ENCODE measurements around the gene LCNL1.

LCNL1 gene

DNA sequence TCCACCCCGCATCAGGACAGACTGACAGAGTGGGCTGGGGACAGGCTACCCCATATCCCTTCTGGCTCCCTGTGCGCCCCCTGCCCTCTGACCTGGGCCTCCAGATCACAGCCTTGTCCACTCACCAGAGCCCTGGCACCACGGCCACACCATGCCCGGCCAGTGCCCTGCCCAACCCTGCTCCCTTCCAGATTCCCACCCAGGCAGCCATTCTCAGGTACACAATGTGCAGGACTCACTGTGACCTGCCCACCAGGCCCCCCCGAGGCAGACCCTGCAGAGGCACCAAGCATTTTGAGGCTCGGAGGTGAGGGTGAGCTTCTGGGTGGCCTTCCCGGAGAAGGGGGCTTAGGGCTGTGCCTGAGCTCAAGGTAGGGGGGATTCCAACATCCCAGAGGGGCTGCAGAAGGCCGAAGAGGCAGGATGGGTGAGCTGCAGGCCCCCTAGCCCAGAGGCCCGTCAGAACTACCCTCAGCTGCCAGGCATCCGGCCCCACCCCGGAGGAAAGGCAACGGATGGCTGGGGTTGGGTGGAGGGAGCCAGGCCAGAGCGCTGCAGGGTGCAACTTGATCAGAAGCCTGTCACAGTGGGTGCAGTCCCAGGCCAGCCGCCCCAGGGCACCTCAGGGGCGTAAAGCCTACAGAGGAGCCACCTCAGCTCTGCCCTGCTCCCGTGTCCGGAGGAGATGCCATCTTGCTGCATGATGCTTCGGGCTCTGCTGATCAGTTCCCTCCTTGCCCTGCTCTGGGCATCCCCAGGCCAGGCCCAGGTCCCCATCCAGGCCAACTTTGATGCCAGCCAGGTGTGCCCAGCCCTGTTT, at the start of gene LCNL1:
Gene LCNL1 (plus strand): TSS at position 762 of the 820 bp plus-strand sequence. CDS start 594 bp downstream, outside the sequence.
- no peak for DNase-seq (ENCODE audit: low spot score)

DNA sequence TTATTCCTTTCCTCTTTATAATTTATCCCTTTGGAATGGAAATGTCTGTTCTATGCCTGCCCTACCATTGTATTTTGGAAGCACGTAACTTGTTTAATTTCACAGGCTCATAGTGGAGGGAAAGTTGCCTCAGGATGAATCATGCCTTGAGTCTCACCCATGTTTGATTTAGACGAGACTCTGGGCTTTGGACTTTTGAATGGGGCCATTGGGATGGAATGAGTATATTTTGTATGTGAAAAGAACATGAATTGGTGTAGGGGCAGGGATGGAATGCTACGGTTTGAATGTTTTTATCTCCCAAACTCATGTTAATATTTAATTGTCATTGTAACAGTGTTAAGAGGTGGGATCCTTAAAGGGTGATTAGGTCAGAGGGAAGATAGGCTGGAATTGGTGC, 48.5 kb upstream of the LCNL1 start:
- DNase-seq (ENCODE audit: low spot score): no peak

DNA sequence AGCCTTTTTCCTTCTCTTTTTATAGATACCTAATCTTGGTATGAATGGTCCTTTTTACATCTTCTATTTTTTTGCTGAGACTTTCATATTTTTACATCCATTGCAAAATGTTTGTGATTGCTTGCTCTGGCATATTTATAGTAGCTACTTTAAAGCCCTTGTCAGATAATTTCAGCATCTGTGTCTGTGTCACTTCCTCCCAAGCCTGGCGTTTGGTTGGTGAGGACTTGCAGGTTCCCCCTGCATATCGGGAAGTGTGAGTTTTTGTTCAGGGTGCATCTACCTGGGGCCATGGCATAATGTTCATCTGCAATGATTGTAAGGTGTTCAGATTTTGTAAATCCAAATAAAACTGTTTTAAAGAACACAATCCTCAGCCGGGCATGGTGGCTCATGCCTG, 47.1 kb upstream of the LCNL1 start:
- no peak for DNase-seq (ENCODE audit: low spot score)

DNA sequence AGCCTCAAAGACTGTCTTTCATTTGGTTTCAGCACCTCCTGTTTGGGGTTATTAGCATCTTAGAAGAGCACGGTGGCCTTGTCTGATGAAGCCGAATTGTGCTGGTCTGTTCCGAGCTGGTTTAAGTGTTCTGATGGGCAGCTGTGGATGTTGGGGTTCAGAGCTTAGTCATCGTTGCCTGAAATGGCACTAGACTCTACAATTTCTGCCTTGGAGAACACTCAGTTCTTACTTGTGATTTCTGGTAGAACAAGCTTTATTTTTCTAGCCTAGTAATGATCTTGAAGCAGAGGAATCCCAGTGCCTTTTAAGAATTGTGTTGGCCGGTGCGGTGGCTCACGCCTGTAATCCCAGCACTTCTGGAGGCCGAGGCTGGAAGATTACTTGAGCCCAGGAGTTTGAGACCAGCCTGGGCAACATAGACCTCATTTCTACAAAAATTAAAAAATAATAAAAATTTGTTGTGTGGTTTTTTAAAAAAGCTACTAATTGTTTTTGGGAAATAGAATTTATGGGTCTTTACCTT, 46.1 kb upstream of the LCNL1 start:
- no peak for DNase-seq (ENCODE audit: low spot score)

DNA sequence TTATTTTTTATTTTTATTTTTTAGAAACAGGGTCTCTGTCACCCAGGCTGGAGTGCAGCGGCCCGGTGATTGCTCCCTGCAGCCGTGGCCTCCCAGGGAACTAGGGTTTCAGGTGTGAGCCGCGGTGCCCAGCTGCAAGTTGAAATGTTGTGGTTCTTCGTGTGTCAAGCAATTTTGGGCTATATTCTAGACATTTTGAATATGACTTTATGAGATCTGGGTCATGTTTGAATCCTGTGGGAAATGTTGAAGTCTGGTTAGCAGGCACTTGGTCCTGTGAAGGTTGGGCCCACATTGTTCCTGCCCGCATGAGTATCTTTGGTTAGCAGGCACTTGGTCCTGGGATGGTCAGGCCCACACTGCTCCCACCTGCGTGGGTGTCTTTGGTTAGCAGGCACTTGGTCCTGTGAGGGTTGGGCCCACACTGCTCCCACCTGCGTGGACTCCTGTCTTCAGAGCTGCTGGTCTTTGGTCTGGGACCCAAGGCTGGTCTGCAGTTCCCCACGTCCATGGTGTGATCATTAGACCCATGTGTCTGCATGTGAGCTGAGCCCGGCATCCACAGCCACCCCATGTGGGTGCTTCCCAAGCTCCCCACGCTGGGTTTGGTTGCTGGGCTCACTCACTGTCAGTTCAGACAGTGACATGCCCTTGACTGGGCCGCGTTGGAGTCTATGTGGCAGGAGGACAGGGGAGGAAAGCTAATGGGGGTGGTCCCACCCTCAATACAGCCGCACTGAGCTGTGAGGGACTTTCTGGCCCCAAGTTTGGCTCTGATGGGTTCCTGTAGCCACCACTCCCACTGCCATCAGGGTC, 45.4 kb upstream of the LCNL1 start:
- no peak for DNase-seq (ENCODE audit: low spot score)

DNA sequence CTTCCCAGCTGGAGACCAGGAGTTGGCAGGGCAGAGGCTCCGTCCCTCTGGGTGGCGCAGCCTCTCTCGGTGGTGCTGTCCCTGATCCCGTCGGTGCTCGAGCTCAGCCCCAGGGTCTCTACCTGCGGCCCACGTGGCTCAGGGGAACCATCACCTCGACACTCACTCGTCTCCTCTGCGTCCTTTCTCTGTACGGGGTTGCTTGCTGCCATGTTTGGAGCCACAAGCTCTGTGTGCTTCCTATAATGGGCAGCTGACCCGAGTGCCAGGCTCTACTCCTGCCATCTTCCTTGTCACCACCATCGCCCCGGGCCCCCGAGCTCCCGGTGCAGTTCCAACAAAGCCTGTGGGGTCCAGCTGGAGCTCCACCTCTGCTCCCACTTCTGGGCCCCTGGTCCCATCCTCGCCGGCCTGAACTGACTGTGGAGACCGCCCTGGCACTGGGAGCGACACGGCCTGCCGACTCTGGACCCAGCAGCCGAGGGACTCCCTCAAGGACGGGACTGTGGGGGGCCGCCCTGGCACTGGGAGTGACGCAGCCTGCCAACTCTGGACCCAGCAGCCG, 43.3 kb upstream of the LCNL1 start:
- DNase-seq (ENCODE audit: low spot score): no peak

DNA sequence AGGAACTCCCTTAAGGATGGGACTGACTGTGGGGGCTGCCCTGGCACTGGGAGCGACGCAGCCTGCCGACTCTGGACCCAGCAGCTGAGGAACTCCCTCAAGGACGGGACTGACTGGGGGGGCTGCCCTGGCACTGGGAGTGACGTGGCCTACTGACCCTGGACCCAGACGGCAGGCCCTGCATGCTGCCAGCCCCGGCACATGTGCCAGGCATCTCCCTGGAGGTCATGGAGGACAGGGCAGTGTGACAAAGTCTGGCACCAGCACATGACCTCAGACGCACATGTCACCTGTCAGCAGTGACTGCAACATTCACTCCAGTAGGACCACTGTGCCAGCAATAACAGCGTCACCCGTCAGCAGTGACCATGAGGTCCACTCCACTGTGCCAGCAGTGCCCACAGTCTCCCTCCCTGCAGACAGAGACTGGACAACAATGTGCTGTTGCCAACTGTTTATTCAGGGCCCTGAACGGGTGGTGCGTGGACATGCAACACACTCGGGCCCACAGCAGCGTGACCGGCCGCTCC, 42.7 kb upstream of the LCNL1 start:
- DNase-seq (ENCODE audit: low spot score): no peak

DNA sequence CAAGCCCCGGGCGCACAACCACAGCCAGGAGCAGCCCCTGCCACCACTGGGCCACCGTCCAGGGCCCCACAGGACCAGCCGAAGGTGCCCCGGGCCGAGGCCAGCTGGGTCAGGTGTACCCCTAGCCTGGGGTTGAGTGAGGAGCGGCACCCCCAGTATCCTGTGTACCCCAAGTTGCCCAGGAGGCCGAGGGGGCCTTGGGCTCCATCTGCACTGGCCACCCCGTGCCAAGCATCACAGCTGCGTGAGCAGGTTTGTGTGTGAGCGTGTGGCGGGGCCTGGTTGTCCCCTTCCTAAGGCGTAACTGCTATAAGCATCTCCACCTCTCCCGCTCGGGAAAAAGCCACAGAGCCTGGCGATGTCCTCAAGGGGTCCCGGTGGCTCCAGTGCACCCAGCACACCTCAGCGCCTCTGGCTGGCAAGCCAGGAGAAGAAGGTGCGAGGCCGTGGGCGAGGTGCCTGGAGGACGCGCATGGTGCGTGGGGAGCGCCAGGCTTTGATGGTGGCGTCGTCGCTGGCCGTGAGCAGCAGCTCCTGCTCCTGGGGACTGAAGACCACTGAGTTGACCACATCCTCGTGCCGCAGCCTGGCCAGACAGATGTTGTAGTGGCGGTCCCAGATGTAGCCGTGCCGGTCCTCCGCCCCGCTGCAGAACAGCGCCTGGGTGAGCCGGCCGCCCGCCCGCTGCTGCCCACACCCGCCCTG, 42.1 kb upstream of the LCNL1 start:
- DNase-seq (ENCODE audit: low spot score): no peak

DNA sequence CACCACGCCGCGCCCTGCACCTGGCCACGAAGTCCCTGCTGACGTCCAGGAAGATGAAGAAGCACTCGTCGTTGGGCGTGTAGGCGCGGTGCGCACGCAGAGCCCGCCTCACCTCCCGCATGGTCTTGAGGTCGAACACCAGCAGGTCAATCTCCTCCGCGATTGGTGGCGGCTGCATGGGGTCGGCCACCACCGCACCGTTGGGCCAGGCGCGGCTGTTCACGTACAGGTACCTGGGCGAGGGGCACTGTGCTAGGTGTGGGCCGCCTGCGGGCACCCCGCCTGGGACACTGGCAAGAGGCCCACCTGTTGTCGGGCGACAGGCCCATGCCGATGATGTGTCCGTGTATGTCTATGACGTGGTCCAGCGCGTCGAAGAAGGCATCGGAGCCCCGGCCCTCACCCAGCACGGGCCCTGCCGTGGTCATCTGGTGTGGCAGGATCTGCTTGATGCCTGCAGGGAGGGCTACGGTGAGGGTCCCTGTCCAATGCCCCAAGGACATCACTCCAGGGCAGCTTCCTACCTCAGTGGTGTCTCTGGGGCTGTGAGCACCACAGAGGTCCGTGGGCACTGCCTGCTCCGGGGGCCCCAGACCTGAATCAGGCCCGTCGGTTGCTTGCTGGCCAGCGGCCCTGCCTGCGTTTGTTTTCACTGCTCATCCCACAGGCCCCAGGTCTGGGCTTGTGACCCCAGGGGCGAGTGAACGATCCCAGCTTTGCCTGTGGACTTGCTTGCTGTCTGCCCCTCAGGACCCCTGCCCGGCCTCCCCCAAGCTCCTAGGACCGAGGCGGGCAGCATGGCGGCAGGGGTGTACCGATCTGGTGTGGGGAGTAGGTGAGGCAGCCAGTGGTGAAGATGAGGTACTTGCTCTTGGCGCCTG, 41.3 kb upstream of the LCNL1 start:
- DNase-seq (ENCODE audit: low spot score): no peak

DNA sequence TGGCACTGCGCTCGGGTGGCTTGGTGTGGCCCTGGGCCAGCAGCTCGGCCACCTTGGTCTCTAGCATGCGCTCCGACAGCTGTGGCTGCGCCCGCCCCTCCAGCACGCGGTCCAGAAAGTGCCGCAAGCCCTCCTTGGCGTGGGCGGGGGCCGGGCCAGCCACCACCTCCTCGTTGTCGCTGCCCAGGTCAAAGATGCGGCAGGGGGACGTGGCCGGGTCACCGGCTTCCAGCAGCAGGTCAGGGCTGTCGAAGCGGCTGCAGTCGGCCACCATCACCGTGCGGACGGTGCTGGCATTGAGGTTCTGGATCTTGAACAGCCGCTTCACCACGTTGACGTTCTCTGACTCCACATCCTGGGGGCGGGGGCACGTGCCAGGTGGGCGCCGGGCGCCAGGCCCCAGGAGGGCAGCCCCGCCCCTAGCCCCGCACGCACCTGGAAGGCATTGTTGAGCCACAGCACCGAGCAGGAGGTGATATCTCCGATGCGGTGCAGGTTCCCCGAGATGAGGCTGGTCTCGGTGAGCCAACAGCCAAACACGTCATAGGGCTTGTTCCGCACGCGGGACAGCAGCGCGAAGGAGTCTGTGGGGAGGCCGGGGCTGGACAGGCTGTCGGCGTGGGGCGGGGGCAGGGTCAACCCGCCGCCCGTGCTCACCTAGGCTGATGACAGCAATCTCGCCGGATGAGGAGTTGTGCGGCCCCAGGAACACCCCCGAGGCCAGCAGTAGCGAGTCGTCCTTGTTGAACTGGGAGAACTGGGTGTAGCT, 40.5 kb upstream of the LCNL1 start:
- DNase-seq (ENCODE audit: low spot score): no peak

DNA sequence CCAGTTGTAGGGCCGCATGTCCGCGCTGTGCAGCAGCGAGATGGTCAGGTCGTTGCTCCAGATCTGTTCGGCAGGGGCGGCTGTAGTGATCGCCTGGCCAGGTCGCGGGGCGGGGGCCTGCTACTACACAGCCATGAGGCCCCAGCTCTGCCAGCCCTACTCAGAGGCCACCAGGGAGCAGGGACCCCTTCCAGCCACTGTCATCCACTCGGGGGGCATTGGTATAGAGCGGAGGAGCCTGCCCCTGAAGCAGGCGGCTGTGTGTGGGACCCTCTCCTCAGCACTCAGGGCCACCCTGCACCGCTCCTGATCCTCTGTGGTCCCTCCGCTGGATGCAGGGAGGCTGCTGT, 39.9 kb upstream of the LCNL1 start:
- DNase-seq (ENCODE audit: low spot score): no peak

DNA sequence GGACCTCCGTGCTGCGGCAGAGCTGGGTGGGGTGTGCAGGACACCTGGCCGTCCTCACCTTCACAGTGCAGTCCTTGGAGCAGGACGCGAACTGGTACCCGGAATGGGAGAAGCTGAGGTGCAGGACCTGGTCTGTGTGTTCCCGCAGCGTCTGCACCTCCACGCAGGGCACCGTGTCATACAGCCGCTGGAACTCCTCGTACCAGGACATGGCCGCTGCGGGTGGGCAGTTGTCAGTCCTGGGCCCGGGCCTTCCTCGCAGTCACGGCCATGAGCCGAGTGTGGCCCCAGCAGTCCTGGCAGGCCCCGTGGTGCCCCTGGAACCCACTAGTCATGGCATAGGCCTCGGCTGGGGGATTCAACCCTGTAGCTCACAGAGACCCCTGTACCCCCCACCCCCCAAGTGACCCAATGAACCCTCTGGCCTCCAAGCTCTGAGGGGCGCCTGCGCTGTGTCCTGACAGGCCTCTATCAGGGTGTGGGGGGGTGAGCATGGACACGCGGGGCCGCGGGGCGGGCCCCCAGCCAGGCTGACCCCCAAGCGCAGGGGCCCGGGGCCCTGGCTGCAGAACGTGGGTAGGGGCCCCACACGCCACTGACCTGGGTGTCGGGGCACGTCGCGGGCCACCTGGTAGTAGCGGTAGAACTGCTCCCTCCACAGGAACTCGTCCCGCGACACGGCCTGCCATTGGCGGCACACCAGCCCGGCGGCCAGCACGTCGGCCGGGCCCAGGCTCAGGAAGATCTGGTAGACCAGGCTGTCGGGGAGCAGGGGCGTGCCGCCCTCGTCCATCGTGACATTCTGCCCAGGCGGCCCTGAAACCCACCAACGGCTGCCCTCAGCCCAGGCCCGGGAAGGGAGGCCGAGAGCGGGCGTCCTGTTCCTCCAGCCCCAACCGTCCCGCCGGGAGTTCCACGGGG, 39.2 kb upstream of the LCNL1 start:
- DNase-seq (ENCODE audit: low spot score): peak; percentile 81

DNA sequence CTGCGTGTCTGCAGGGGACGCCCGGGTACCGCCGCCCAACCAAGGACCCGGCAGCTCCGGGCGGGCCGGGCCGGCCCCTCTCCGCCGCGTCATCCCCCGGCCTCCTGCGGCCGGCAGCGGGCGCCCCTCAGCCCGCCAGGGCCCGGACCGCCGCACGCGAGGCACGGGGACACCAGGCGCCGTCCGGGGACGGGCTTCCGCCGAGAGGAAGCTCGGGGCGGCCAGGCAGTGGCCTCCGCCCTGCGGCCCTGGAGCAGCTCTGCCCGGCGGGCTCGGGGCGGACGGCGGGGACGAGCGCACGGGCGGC, 38.6 kb upstream of the LCNL1 start:
- DNase-seq (ENCODE audit: low spot score): no peak

DNA sequence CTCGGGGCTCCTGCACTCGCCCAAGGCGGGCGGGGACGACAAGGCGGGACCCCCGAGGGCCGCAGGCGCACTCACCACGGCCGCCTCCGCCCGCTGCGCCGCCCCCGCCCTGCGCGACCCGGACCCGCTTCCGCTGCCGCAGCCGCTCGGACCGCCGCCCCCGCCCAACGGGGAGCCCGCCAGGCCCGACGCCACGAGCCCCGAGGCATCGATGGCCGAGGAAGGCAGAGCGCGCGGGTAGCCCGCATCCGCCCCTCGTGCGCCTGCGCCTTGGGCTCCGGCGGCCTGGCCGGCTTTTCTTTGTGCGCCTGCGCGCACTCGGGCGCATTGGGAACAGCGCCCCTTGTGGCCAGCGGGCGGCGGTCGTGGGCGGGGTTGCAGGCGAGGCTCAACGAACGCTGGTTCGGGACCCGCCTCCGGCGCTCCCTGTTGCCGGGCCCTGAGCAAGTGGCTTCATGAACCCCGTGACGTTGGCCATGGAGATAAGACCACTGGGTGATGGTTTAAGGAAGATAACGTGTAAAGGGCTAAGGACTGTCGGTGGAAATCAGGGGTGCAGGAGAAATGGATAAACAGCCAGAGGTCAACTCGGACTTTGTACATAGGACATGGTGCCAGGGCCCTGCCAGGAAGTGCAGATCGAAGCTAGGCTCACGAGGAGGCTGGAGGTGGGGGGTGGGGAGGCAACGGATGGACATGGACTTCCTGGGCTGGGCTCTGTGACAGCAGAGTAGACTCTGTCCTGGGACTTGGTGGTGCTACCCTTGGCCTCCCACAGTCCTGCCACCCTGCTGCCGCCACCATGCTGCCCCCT, 38.1 kb upstream of the LCNL1 start, which contains the start of the genes C8G and FBXW5:
Gene C8G (plus strand): TSS at position 725 of the 814 bp plus-strand sequence. CDS start 78 bp downstream, at position 803.
Gene FBXW5 (minus strand): TSS at position 220 of the 814 bp plus-strand sequence. CDS start 655 bp downstream, outside the sequence.
- peak; percentile 99 for DNase-seq (ENCODE audit: low spot score)

DNA sequence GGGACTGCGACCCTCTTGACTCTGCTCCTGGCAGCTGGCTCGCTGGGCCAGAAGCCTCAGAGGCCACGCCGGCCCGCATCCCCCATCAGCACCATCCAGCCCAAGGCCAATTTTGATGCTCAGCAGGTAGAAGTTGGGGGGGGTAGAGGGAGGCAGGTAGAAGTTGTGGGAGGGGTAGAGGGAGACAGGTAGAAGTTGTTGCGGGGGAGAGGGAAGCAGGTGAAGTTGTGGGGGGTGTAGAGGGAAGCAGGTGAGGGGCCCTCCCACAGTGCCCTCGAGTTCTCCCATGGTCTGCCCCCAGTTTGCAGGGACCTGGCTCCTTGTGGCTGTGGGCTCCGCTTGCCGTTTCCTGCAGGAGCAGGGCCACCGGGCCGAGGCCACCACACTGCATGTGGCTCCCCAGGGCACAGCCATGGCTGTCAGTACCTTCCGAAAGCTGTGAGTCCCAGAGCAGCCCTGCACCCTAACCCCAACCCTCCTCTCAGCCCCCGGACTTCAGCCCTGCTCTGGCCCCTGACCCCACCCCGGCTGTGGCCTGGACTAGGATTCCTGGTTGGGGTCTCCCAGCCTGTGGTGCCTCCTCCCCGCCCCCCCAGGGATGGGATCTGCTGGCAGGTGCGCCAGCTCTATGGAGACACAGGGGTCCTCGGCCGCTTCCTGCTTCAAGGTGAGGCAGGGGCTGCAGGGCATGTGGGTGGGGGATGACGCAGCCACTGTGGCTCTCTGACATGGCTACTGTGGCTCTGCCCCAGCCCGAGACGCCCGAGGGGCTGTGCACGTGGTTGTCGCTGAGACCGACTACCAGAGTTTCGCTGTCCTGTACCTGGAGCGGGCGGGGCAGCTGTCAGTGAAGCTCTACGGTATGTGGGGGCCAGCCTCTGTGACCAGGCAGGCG, 37.2 kb upstream of the LCNL1 start:
- DNase-seq (ENCODE audit: low spot score): no peak

DNA sequence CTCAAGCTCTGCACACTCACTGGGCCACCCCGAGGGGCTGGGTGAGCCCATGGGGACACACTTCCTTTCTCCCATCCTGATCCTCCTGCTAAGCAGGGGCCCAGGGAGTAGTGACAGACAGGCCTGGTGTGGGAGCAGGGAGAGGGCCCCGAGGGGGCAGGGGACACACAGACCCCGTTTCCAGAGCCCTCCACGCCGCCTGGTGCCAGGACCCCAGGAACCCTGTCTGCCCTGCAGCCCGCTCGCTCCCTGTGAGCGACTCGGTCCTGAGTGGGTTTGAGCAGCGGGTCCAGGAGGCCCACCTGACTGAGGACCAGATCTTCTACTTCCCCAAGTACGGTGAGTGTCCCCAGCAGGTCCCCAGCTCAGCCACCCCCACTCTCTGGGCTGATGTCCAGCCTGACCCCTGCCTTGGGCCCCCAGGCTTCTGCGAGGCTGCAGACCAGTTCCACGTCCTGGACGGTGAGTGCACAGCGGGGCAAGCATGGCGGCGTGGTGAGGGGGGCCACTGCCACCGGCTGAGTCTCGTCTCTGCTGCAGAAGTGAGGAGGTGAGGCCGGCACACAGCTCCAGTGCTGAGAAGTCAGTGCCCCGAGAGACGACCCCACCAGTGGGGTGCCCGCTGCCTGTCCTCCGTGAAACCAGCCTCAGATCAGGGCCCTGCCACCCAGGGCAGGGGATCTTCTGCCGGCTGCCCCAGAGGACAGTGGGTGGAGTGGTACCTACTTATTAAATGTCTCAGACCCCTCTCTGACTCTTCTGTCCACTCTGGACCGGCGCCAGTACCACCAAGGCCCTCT, 36.4 kb upstream of the LCNL1 start:
- no peak for DNase-seq (ENCODE audit: low spot score)
